Panc1 (cell line): ENCODE measurements around the gene RAI14.

ENCODE experiments used
- CTCF ChIP-seq: fragments of 450-650 bp; IDR thresholded peaks from 2 replicates; pipeline ENCODE4 v1.5.1; 2017; ENCODE audit warnings: mild to moderate bottlenecking
- POLR2AphosphoS5 ChIP-seq: IDR thresholded peaks from 2 replicates; pipeline ENCODE4 v1.6.1; 2012; ENCODE audit warnings: mild to moderate bottlenecking, low read depth, low read length, moderate library complexity
- REST ChIP-seq, 2 experiments: IDR thresholded peaks; 2 replicates each; pipeline ENCODE4 v1.6.1; 2011 to 2012; ENCODE audit warnings: low read depth in 2 of 2, control low read depth in 1 of 2, low read length in 1 of 2, mild to moderate bottlenecking in 1 of 2, moderate library complexity in 1 of 2; ENCODE audit not compliant: insufficient read depth in 1 of 2
- SIN3A ChIP-seq: IDR thresholded peaks from 2 replicates; pipeline ENCODE4 v1.6.1; 2012; ENCODE audit warnings: low read depth, mild to moderate bottlenecking, low read length, moderate library complexity, borderline replicate concordance; ENCODE audit not compliant: insufficient read depth
- TCF7L2 ChIP-seq: IDR thresholded peaks from 2 replicates; pipeline ENCODE4 v1.6.1; 2011; ENCODE audit warnings: mild to moderate bottlenecking, low read depth, low read length, inconsistent platforms

- no peak for TF ChIP-seq CTCF
- TF ChIP-seq POLR2AphosphoS5 = no peak
- no peak for TF ChIP-seq TCF7L2
- no peak for TF ChIP-seq SIN3A
- TF ChIP-seq REST (IDR thresholded peaks at IDR 0.05; ENCODE audit: insufficient read depth in 1 of 2, low read depth in 2 of 2, low read length in 1 of 2) = no peak
Observed at GRCh38 chr5:34854459-34855174, 198.5 kb downstream of the RAI14 start.
